Measurements from ENCODE around the gene CD84. TPM values are rescaled to one million over a fixed set of nuclear protein-coding genes. Genes with fewer than 3 reads are reported as not detected.

CD84 gene
- total RNA-seq, 4 donors from 2014 or later: 2.4 to 12.0 (median 6.2) TPM

- TF ChIP-seq EP300 (IDR thresholded peaks at IDR 0.05) (no peak), POLR2A (IDR thresholded peaks at IDR 0.05) (no peak), CTCF (IDR thresholded peaks at IDR 0.05) (no peak)
- H3K27me3 ChIP-seq: no peaks in the 10 kb centered on the region
- 74 to 77% methylated on average over 1 of the region's 1 CpG for WGBS, 2 donors
- H3K27ac ChIP-seq: no peak overlapping the region
- DNase-seq (ENCODE audit: low spot score in 2 of 2): no peak
- H3K9me3 ChIP-seq: no peaks in the 10 kb centered on the region
- H3K4me1 ChIP-seq: peaks cover 0 to 30% (median 10%) of the 10 kb centered on the region in 4 donors
- no peaks in the 10 kb centered on the region for H3K36me3 ChIP-seq
- no peak overlapping the region for H3K4me3 ChIP-seq
These were observed 46.0 kb upstream of the CD84 start for GRCh38 chr1:160625321-160625720.

GRCh38 chr1:160624464-160624863 is 45.2 kb upstream of the CD84 start:
- WGBS, 2 donors: 18 to 21% methylated on average over 3 of the region's 3 CpGs
- no peaks in the 10 kb centered on the region for H3K36me3 ChIP-seq
- peak overlapping the region in 1 of 4 donors; percentile 19 for H3K27ac ChIP-seq
- no peak for DNase-seq (ENCODE audit: low spot score in 2 of 2)
- peaks cover 0 to 30% (median 8%) of the 10 kb centered on the region in 4 donors for H3K4me1 ChIP-seq
- H3K27me3 ChIP-seq: no peaks in the 10 kb centered on the region
- no peaks in the 10 kb centered on the region for H3K9me3 ChIP-seq
- no peak for TF ChIP-seq POLR2A (IDR thresholded peaks at IDR 0.05)
- no peak for TF ChIP-seq EP300 (IDR thresholded peaks at IDR 0.05)
- no peak for TF ChIP-seq CTCF (IDR thresholded peaks at IDR 0.05)
- no peak overlapping the region for H3K4me3 ChIP-seq

GRCh38 chr1:160623862-160624261 is 44.6 kb upstream of the CD84 start:
- Histone ChIP-seq H3K36me3 (no peaks in the 10 kb centered on the region), H3K4me3 (no peak overlapping the region), H3K27ac (peak overlapping the region in 2 of 4 donors; percentile 8 to 14), H3K9me3 (no peaks in the 10 kb centered on the region), H3K4me1 (peaks cover 0 to 30% (median 7%) of the 10 kb centered on the region in 4 donors), H3K27me3 (no peaks in the 10 kb centered on the region)
- WGBS, 2 donors: 67 to 75% methylated on average over 1 of the region's 1 CpG
- no peak for DNase-seq (ENCODE audit: low spot score in 2 of 2)
- no peak for TF ChIP-seq POLR2A (IDR thresholded peaks at IDR 0.05)

- TF ChIP-seq CTCF (IDR thresholded peaks at IDR 0.05) (no peak), POLR2A (IDR thresholded peaks at IDR 0.05) (no peak), EP300 (IDR thresholded peaks at IDR 0.05) (no peak)
- Histone ChIP-seq H3K9me3 (no peaks in the 10 kb centered on the region), H3K27ac (no peak overlapping the region), H3K36me3 (no peaks in the 10 kb centered on the region), H3K4me1 (peaks cover 0 to 30% (median 7%) of the 10 kb centered on the region in 4 donors), H3K27me3 (no peaks in the 10 kb centered on the region), H3K4me3 (no peak overlapping the region)
- no peak for DNase-seq (ENCODE audit: low spot score in 2 of 2)
- WGBS, 2 donors: 93 to 96% methylated on average over 3 of the region's 3 CpGs
These were observed 43.9 kb upstream of the CD84 start for GRCh38 chr1:160623227-160623633.

GRCh38 chr1:160622501-160623226 is 43.4 kb upstream of the CD84 start:
- Histone ChIP-seq H3K4me1 (peaks cover 0 to 30% (median 7%) of the 10 kb centered on the region in 4 donors), H3K27me3 (no peaks in the 10 kb centered on the region), H3K27ac (no peak overlapping the region), H3K36me3 (no peaks in the 10 kb centered on the region), H3K9me3 (no peaks in the 10 kb centered on the region), H3K4me3 (no peak overlapping the region)
- WGBS, 2 donors: 84 to 91% methylated on average over 5 of the region's 5 CpGs
- no peak for DNase-seq (ENCODE audit: low spot score in 2 of 2)
- TF ChIP-seq CTCF (IDR thresholded peaks at IDR 0.05): no peak
- TF ChIP-seq EP300 (IDR thresholded peaks at IDR 0.05): no peak
- no peak for TF ChIP-seq POLR2A (IDR thresholded peaks at IDR 0.05)
